ENCODE data around the gene IPO4. TPM values are rescaled to one million over a fixed set of nuclear protein-coding genes. Genes with fewer than 3 reads are reported as not detected.

IPO4 gene
- total and polyA plus RNA-seq, 2 of the 13 experiments (the other 11 are each of a cell fraction or from before 2014, with no cell fraction given): 39.0 to 179 TPM

- TF ChIP-seq ZBTB40 (IDR thresholded peaks at IDR 0.05) (no peak), ZBTB40 (CRISPR knock-in tag; IDR thresholded peaks at IDR 0.05) (no peak), GATA4 (IDR thresholded peaks at IDR 0.05; ENCODE audit: borderline replicate concordance, low read depth) (peak; percentile 90), DMAP1 (CRISPR knock-in tag; IDR thresholded peaks at IDR 0.05) (peak; percentile 90; the same call in 1 of the 2 replicates), NCOA5 (CRISPR knock-in tag; IDR thresholded peaks at IDR 0.05) (no peak), SRSF1 (optimal IDR thresholded peaks at IDR 0.05; ENCODE audit: low read depth, low read length) (peak; percentile 75), ZMYM3 (CRISPR knock-in tag; IDR thresholded peaks at IDR 0.05) (peak; percentile 77), ZNF616 (CRISPR knock-in tag; IDR thresholded peaks at IDR 0.05; ENCODE audit: low read depth) (no peak; the same call in none of the 2 replicates), CEBPB (IDR thresholded peaks at IDR 0.05; ENCODE audit: borderline replicate concordance, low read depth, low read length) (peak; percentile 65), ZNF235 (CRISPR knock-in tag; IDR thresholded peaks at IDR 0.05; ENCODE audit: borderline replicate concordance) (peak; percentile 99), ZNF549 (CRISPR knock-in tag; IDR thresholded peaks at IDR 0.05) (no peak), GRHL1 (CRISPR knock-in tag; conservative IDR thresholded peaks at IDR 0.05) (no peak), ZNF703 (CRISPR knock-in tag; IDR thresholded peaks at IDR 0.05; ENCODE audit: borderline replicate concordance) (no peak), PTBP1 (IDR thresholded peaks at IDR 0.05; ENCODE audit: low read depth, low read length, poor library complexity, severe bottlenecking) (no peak), ZNF260 (CRISPR knock-in tag; IDR thresholded peaks at IDR 0.05; ENCODE audit: borderline replicate concordance, low read depth) (peak; percentile 98; the same call in 1 of the 2 replicates), ZNF33B (CRISPR knock-in tag; IDR thresholded peaks at IDR 0.05) (peak; percentile 66; the same call in 1 of the 2 replicates), POGK (CRISPR knock-in tag; conservative IDR thresholded peaks at IDR 0.05) (peak; percentile 99)
These were observed 47.3 kb downstream of the IPO4 start, which contains the start of gene EMC9 (continued) for GRCh38 chr14:24141097-24141880.

All from HepG2 (cell line).